GM21529 (cell line): ENCODE measurements around the gene DOCK3.
"Not testable (repeated sequence)": the region's sequence is repeated elsewhere in the genome, so short reads cannot be mapped to it uniquely, and the experiment has no call there.

Experiments used
- ATAC-seq: cut with Tn5 transposase; IDR thresholded peaks from one replicate; pipeline ENCODE4 v1.9.1; 2021; ENCODE audit not compliant: unreplicated experiment

DOCK3 gene

DNA sequence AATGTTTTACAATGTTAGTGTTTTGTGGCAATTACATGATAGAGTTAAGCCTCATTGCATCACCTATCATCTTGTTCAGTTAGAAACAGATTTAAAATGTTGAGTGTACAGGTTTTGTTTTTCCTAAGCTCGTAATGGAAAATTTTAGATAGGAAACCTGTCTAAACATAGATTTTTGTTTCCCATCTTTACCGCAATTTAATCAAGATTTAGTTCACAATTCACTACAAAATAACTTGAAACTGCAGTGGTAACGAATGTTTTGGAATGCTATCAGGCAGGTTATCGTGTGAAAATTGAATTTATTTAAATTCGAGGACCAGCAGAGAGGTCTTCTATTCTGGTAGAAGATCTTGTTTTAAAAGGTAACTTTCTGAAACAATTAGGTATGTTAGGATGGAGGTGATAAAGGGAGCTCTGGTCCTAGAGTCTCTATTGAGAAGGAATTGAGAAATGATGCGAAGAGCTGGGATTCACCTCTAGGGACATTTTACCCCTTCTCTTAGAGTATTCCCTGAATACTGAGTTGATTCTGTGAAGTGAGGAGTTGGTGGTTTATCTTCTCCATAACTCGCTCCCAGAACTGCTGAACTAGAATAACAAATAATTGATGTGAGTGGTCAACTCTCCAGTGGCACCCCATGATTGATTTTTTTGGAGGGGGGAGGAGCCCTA lies 1.4 kb downstream of the DOCK3 start:
- ATAC-seq = no peak

- ATAC-seq = no peak
Observed at GRCh38 chr3:50687127-50687751, 12.5 kb downstream of the DOCK3 start.

GRCh38 chr3:50687916-50688315 lies 13.2 kb downstream of the DOCK3 start:
- ATAC-seq = no peak

DNA sequence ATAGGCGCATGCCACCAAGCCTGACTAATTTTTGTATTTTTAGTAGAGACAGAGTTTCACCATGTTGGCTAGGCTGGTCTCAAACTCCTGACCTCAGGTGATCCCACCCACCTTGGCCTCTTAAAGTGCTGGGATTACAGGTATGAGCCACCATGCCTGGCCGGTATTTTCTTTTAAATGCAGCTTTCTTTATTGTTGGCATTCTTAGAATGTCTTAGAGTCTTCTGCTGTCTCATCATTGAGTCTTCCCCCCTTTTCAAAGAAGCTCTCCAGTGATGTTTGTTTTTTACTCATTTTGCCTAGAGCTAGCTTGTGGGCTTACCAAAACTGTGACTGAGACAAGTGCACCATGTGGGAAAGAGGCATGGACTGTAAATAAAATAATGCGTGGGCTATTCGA lies 13.9 kb downstream of the DOCK3 start:
- ATAC-seq = not testable (repeated sequence)

DNA sequence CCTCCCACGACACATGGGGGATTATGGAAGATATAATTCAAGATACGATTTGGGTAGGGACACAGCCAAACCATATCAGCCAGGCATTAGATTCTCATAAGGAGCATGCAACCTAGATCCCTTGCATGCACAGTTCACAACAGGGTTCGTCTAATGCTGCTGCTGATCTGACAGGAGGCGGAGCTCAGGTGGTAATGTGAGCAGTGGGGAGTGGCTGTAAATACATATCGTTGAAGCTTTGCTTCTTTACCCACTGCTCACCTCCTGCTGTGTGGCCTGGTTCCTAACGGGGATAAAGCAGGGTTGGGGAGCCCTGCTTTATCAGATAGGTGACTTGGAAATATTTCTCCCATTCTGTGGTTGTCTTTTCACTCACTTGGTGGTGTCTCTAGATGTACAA lies 14.8 kb downstream of the DOCK3 start:
- no peak for ATAC-seq

GRCh38 chr3:50695031-50695430 lies 20.3 kb downstream of the DOCK3 start:
- ATAC-seq = no peak

- ATAC-seq = no peak
Observed at GRCh38 chr3:50696276-50696675, 21.5 kb downstream of the DOCK3 start.

DNA sequence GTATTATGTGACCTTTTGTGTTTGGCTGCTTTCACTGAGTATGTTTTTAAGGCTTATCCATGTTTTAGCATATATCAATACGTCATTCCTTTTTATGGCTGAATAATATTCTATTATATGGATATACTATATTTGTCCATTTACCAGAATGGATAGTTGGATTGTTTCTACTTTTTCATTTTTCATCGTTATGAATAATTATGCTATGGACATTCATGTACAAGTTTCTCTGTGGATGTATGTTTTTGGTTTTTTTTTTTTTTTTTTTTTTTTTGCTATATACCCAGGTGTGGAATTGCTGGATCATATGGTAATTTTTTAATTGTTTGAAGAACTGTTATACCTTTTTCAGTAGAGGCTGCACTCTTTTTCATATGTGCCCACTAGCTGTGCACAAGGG lies 23.5 kb downstream of the DOCK3 start:
- no peak for ATAC-seq

DNA sequence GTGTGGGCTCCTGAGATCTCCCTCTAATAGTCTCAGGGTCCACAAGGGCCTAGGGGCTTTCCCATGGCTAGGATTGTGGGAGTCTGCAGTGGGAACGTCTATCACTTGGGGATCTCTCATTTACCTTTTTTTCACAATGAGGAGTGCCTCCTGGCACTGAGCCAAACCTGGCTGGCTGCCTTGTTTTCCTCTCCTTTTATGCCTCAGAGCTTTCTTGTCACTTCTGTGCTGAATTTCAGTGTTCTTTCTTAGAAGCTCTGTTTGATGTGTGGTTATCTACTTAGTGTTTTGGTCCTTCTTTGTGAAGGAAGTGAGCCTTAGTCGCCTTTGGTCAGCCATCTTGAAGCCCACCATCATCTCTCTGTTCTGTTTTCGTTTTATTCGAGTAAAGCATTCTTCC lies 33.9 kb downstream of the DOCK3 start:
- no peak for ATAC-seq

- ATAC-seq = no peak
Observed at GRCh38 chr3:50714946-50715345, 40.2 kb downstream of the DOCK3 start.

GRCh38 chr3:50724831-50725230 lies 50.1 kb downstream of the DOCK3 start:
- no peak for ATAC-seq

GRCh38 chr3:50734985-50735384 lies 60.3 kb downstream of the DOCK3 start:
- ATAC-seq = no peak

GRCh38 chr3:50737193-50737905 lies 62.6 kb downstream of the DOCK3 start:
- ATAC-seq = no peak

GRCh38 chr3:50737906-50738598 lies 63.3 kb downstream of the DOCK3 start:
- no peak for ATAC-seq

DNA sequence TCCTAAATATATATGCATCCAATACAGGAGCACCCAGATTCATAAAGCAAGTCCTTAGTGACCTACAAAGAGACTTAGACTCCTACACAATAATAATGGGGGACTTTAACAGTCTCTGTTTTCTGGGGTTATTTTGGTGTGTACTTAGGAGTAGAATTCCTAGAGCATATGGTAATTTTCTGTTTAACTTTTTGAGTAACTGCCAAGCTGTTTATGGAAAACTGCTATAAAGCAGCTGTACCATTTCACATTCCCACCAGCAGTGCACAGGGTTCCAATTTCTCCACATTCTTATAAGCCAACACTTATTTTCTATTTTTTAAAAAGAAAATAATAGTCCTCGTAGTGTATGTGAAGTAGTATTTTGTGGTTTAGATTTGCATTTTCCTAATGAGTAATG lies 68.9 kb downstream of the DOCK3 start:
- ATAC-seq = no peak

- no peak for ATAC-seq
Observed at GRCh38 chr3:50749822-50750221, 75.1 kb downstream of the DOCK3 start.

DNA sequence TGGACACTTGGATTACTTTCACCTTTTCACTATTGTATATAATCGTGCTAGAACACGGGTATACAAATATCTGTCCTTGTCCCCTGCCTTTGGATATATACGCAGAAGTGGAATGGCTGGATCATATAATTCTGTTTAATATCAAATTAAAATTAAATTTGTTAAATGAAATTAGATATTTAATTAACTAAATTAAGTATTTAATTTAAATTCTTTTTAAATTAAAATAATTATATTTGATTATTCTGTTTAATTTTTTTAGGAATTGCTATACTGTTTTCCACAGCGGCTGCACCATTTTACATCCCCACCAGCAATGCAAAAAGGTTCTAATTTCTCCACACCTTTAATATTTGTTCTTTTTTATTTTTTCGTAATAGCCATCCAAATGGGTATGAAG lies 84.3 kb downstream of the DOCK3 start:
- ATAC-seq = no peak

DNA sequence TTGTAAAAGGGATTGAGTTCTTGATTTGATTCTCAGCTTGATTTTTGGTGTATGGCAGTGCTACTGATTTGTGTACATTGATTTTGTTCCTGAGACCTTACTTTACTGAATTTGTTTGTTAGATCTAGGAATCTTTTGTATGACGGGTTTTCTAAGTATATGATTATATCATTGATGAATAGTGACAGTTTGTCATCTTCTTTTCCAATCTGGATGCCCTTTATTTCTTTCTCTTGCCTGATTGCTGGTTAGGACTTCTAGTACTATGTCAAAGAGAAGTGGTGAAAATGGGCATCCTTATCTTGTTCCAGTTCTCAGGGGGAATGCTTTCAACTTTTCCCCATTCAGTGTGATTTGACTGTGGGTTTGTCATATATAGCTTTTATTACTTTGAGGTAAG lies 103.0 kb downstream of the DOCK3 start:
- ATAC-seq = no peak

- ATAC-seq = not testable (repeated sequence)
Observed at GRCh38 chr3:50781766-50782165, 107.0 kb downstream of the DOCK3 start.

GRCh38 chr3:50786631-50787030 lies 111.9 kb downstream of the DOCK3 start:
- ATAC-seq = no peak

DNA sequence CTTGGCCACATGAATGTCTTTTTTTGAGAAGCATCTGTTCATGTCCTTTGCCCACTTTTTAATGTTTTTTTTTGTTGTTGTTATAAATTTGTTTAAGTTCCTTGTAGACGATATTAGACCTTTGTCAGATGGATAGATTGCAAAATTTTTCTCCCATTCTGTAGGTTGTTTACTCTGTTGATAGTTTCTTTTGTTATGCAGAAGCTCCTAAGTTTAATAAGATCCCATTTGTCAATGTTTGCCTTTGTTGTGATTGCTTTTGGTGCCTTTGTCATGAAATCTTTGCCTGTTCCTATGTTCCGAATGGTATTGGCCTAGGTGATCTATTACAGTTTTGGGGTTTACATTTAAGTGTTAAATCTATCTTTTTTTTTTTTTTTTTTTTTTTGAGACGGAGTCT lies 116.2 kb downstream of the DOCK3 start:
- ATAC-seq = not testable (repeated sequence)

DNA sequence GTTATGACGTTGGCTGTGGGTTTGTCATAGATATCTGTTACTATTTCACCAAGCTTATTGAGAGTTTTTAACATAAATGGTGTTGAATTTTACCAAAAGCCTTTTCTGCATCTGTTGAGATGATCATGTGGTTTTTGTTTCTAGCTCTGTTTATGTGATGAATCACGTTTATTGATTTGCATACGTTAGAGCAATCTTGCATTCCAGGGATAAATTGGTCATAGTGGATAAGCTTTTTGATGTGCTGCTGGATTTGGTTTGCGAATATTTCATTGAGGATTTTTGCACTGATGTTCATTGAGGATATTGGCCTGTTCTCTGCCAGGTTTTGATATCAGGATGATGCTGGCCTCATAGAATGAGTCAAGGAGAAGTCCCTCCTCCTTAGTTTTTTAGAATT lies 117.8 kb downstream of the DOCK3 start:
- no peak for ATAC-seq
